NT2/D1 (cell line): ENCODE measurements around the gene AKNA.

Experiments
- SUZ12 ChIP-seq: IDR thresholded peaks from 2 replicates; pipeline ENCODE4 v1.6.1; 2011; ENCODE audit not compliant: insufficient read length, insufficient read depth; ENCODE audit errors: extremely low read depth
- YY1 ChIP-seq: IDR thresholded peaks from 2 replicates; pipeline ENCODE4 v1.6.1; 2011; ENCODE audit not compliant: insufficient read length, insufficient read depth
- ZNF274 ChIP-seq: IDR thresholded peaks from 2 replicates; pipeline ENCODE4 v1.6.1; 2011; ENCODE audit warnings: mild to moderate bottlenecking, low read depth, low read length

GRCh38 chr9:114300846-114301797 lies 86.7 kb downstream of the AKNA start:
- TF ChIP-seq YY1 = no peak
- TF ChIP-seq SUZ12 = no peak
- no peak for TF ChIP-seq ZNF274
